Endothelial cell of umbilical vein (primary cell): ENCODE results near the gene BCL2. TPM values are rescaled to one million over a fixed set of nuclear protein-coding genes. Genes with fewer than 3 reads are reported as not detected.

Experiments
- BruUV-seq: library from RNA; stranded (reverse); fragments of 400-500 nt; replicated peaks from 2 replicates; lab custom pipeline; 2021; lab: Mats Ljungman, UMichigan
- CTCF ChIA-PET: fragments of 300-600, 350-600 bp; sonication (Branson Sonifier 250); formaldehyde crosslinking; loops from one replicate; lab custom pipeline; 2021; ENCODE audit warnings: antibody characterized with exemption, inconsistent platforms; lab: Charles Lee
- POLR2A ChIA-PET: fragments of 300-600, 350-600 bp; sonication (Branson Sonifier 250); formaldehyde crosslinking; loops from one replicate; lab custom pipeline; 2021; ENCODE audit warnings: antibody characterized with exemption, inconsistent platforms; lab: Charles Lee
- DNase-seq: peaks from one replicate; pipeline ENCODE4 v3.0.0-alpha.2; 2011; ENCODE audit warnings: low read depth, low spot score
- FAIRE-seq: peaks from 2 replicates; lab custom pipeline; 2011; peaks lifted over from hg19 to GRCh38; lab: Jason Lieb, UNC
- H2AFZ ChIP-seq: 2 replicates; pipeline ENCODE4 v1.6.0; 2012; ENCODE audit warnings: low read depth, low read length, control low read depth, inconsistent platforms
- H3K27ac ChIP-seq: 2 replicates; pipeline ENCODE4 v1.5.1; 2011; ENCODE audit warnings: low read depth, mild to moderate bottlenecking, control low read depth, low read length, moderate library complexity; ENCODE audit not compliant: insufficient read depth
- H3K27me3 ChIP-seq, 2 experiments: 2 replicates each; pipeline versions ENCODE4 v1.6.0 to v1.6.1; 2011; ENCODE audit warnings: low read length in 2 of 2, mixed read lengths in 1 of 2; ENCODE audit not compliant: control insufficient read depth in 2 of 2, insufficient read depth in 2 of 2
- H3K36me3 ChIP-seq, 2 experiments: 2 replicates in 1 of 2; 3 replicates in 1 of 2; pipeline ENCODE4 v1.5.1; 2011; ENCODE audit warnings: low read length in 2 of 2, mild to moderate bottlenecking in 1 of 2, moderate library complexity in 1 of 2; ENCODE audit not compliant: control insufficient read depth in 2 of 2, insufficient read depth in 2 of 2; ENCODE audit errors: extremely low read depth in 1 of 2
- H3K4me1 ChIP-seq: 3 replicates; pipeline ENCODE4 v1.5.1; 2011; ENCODE audit warnings: mild to moderate bottlenecking, low read length; ENCODE audit not compliant: control insufficient read depth, insufficient read depth; ENCODE audit errors: extremely low read depth
- H3K4me2 ChIP-seq: 2 replicates; pipeline ENCODE4 v1.6.1; 2011; ENCODE audit warnings: low read length, control low read depth, mixed read lengths; ENCODE audit not compliant: insufficient read depth
- H3K4me3 ChIP-seq, 3 experiments: fragments of 200-600 bp in 1 of 3; sonication (generic), shearing (Covaris generic) in 1 of 3; replicated peaks in 1 of 3; 2 replicates each; pipeline ENCODE4 v1.5.1; 2011 to 2016; ENCODE audit warnings: control low read depth in 3 of 3, low read length in 3 of 3, mild to moderate bottlenecking in 2 of 3, inconsistent platforms in 1 of 3, low read depth in 1 of 3, moderate library complexity in 1 of 3; ENCODE audit not compliant: insufficient read depth in 1 of 3
- H3K79me2 ChIP-seq: 2 replicates; pipeline ENCODE4 v1.6.0; 2012; ENCODE audit warnings: low read length, inconsistent platforms; ENCODE audit not compliant: control insufficient read depth, insufficient read depth
- H3K9ac ChIP-seq: replicated peaks from 2 replicates; pipeline ENCODE3; 2011; ENCODE audit warnings: low read length, control low read depth; ENCODE audit not compliant: insufficient read depth; ENCODE audit errors: extremely low read depth
- H3K9me1 ChIP-seq: replicated peaks from 3 replicates; pipeline ENCODE4 v1.6.0; 2011; ENCODE audit warnings: mild to moderate bottlenecking, low read length; ENCODE audit not compliant: control insufficient read depth, insufficient read depth; ENCODE audit errors: extremely low read depth
- H3K9me3 ChIP-seq: replicated peaks from 2 replicates; pipeline ENCODE4 v1.5.1; 2012; ENCODE audit warnings: low read length, inconsistent platforms; ENCODE audit not compliant: control insufficient read depth, insufficient read depth
- H4K20me1 ChIP-seq: replicated peaks from 2 replicates; pipeline ENCODE3; 2011; ENCODE audit warnings: mild to moderate bottlenecking, low read length; ENCODE audit not compliant: control insufficient read depth, insufficient read depth; ENCODE audit errors: extremely low read depth
- EZH2 ChIP-seq: IDR thresholded peaks from 2 replicates; pipeline ENCODE4 v1.6.1; 2012; ENCODE audit warnings: borderline replicate concordance, low read depth, mild to moderate bottlenecking, moderate library complexity, low read length, inconsistent platforms; ENCODE audit not compliant: severe bottlenecking
- FOS ChIP-seq: IDR thresholded peaks from 2 replicates; pipeline ENCODE4 v1.6.1; 2011; ENCODE audit warnings: mild to moderate bottlenecking, low read length, moderate library complexity, borderline replicate concordance; ENCODE audit not compliant: insufficient read depth
- GATA2 ChIP-seq: IDR thresholded peaks from 2 replicates; pipeline ENCODE4 v1.7.0; 2011; ENCODE audit warnings: low read depth, mild to moderate bottlenecking, moderate library complexity, mixed read lengths, low read length; ENCODE audit not compliant: insufficient read length, insufficient read depth
- JUN ChIP-seq: IDR thresholded peaks from 2 replicates; pipeline ENCODE4 v1.6.1; 2011; ENCODE audit warnings: borderline replicate concordance, low read depth; ENCODE audit not compliant: insufficient read length, insufficient read depth
- MYC ChIP-seq: IDR thresholded peaks from one replicate; pipeline ENCODE4 v1.6.1; 2011; ENCODE audit warnings: mild to moderate bottlenecking, low read depth, low read length
- POLR2A ChIP-seq: IDR thresholded peaks from 2 replicates; pipeline ENCODE4 v1.6.1; 2012; ENCODE audit warnings: low read depth, mild to moderate bottlenecking, control low read depth, low read length
- POLR2AphosphoS5 ChIP-seq: IDR thresholded peaks from 2 replicates; pipeline ENCODE4 v1.6.1; 2012; ENCODE audit warnings: low read depth, mild to moderate bottlenecking, control low read depth, low read length, moderate library complexity; ENCODE audit not compliant: insufficient read depth
- dilution Hi-C: fragments of 300-500 bp; cut with MboI; formaldehyde crosslinking; loops from one replicate; pipeline ENCODE4 v1.15.0; 2019; ENCODE audit warnings: low sequenced_read_pairs; ENCODE audit not compliant: extremely low pct_ligation_motif_present
- intact Hi-C: fragments of 100-400 bp; cut with micrococcal nuclease; formaldehyde crosslinking; loops from one replicate; pipeline ENCODE4 v1.10.0; 2022
- polyA plus RNA-seq, 4 experiments: library from polyadenylated mRNA; depleted of rRNA in 3 of 4; stranded (reverse) in 3 of 4; unstranded in 1 of 4; fragments of >200 nt; gene quantifications; 2 replicates each; pipeline versions ENCODE4 v1.2.1 to v1.2.3, GENCODE V29; 2011 to 2012; ENCODE audit warnings: missing spikeins in 1 of 4
- total RNA-seq: library from RNA; stranded (reverse); gene quantifications from 2 replicates; pipeline ENCODE4 v1.2.3, GENCODE V29; 2021
- TF ChIP-seq, protein P1 (sequence below): IDR thresholded peaks from 2 replicates; pipeline ENCODE4 v1.6.1; 2011; ENCODE audit not compliant: insufficient read depth, insufficient read length
- TF ChIP-seq, protein P2 (sequence below), 2 donors: IDR thresholded peaks; 1 replicate in 1 of 2; 2 replicates in 1 of 2; pipeline ENCODE4 v1.5.1; 2011; ENCODE audit warnings: low read length in 2 of 2, mild to moderate bottlenecking in 2 of 2, moderate library complexity in 2 of 2, control low read depth in 1 of 2, inconsistent platforms in 1 of 2, low read depth in 1 of 2; ENCODE audit not compliant: insufficient read depth in 1 of 2; ENCODE audit errors: extremely low read depth in 1 of 2

BCL2 gene
- total and polyA plus RNA-seq, 2 donors (not counting 3 experiments of a cell fraction or from before 2014, with no cell fraction given) = 0.35 to 5.0 TPM

DNA sequence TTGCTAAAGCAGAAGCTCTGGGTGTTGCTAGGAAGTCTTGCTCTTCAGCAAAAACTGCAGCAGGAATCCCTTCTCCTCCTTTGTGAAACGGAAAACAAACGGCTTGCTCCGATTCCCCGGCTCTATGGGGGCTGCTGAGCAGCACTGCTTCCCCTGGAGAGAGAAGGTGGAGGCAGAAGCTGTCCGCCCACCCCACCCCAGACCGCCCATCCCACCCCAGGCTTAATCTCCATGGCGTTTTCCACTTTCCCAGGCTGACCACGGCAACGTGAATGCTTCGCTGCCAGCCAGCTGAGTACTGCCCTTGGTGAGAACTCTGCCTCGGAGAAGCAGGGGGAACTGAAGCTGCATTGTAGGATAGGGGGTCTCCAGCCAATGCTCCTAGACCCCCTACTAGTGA is 139.2 kb downstream of the BCL2 start:
- FAIRE-seq = no peak
- H3K9me1 ChIP-seq = no peaks in the 10 kb centered on the region
- H3K27ac ChIP-seq = no peak overlapping the region
- H3K79me2 ChIP-seq = no peaks in the 10 kb centered on the region
- H3K4me2 ChIP-seq = no peak overlapping the region
- intact Hi-C loops = no loop called here
- H4K20me1 ChIP-seq = no peaks in the 10 kb centered on the region
- dilution Hi-C loops = no loop called here
- DNase-seq = no peak
- H3K4me1 ChIP-seq = no peaks in the 10 kb centered on the region
- no TSS peak for BruUV-seq
- ChIA-PET POLR2A (no interaction called here), CTCF (no interaction called here)
- no peaks in the 10 kb centered on the region for H3K9me3 ChIP-seq
- H2AFZ ChIP-seq = no peak overlapping the region
- no peak overlapping the region for H3K4me3 ChIP-seq
- no peaks in the 10 kb centered on the region for H3K36me3 ChIP-seq
- H3K27me3 ChIP-seq = peaks cover 0 to 2% of the 10 kb centered on the region in 2 experiments
- no peak overlapping the region for H3K9ac ChIP-seq
- TF ChIP-seq, protein P1, sequence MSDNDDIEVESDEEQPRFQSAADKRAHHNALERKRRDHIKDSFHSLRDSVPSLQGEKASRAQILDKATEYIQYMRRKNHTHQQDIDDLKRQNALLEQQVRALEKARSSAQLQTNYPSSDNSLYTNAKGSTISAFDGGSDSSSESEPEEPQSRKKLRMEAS = no peak
- TF ChIP-seq EZH2 = no peak
- TF ChIP-seq FOS = no peak
- no peak for TF ChIP-seq MYC
- TF ChIP-seq POLR2A = no peak
- no peak for TF ChIP-seq POLR2AphosphoS5
- TF ChIP-seq, protein P2, sequence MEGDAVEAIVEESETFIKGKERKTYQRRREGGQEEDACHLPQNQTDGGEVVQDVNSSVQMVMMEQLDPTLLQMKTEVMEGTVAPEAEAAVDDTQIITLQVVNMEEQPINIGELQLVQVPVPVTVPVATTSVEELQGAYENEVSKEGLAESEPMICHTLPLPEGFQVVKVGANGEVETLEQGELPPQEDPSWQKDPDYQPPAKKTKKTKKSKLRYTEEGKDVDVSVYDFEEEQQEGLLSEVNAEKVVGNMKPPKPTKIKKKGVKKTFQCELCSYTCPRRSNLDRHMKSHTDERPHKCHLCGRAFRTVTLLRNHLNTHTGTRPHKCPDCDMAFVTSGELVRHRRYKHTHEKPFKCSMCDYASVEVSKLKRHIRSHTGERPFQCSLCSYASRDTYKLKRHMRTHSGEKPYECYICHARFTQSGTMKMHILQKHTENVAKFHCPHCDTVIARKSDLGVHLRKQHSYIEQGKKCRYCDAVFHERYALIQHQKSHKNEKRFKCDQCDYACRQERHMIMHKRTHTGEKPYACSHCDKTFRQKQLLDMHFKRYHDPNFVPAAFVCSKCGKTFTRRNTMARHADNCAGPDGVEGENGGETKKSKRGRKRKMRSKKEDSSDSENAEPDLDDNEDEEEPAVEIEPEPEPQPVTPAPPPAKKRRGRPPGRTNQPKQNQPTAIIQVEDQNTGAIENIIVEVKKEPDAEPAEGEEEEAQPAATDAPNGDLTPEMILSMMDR (IDR thresholded peaks at IDR 0.05; ENCODE audit: extremely low read depth in 1 of 2, insufficient read depth in 1 of 2, low read depth in 1 of 2, low read length in 2 of 2) = no peak
- no peak for TF ChIP-seq GATA2
- no peak for TF ChIP-seq JUN
